GM10847 (cell line): ENCODE data around the gene NIPAL3.

Source experiments
- POLR2A ChIP-seq: IDR thresholded peaks from 2 replicates; pipeline ENCODE4 v1.6.1; 2011; ENCODE audit not compliant: insufficient read length; ENCODE audit errors: extremely low read depth

NIPAL3 gene

DNA sequence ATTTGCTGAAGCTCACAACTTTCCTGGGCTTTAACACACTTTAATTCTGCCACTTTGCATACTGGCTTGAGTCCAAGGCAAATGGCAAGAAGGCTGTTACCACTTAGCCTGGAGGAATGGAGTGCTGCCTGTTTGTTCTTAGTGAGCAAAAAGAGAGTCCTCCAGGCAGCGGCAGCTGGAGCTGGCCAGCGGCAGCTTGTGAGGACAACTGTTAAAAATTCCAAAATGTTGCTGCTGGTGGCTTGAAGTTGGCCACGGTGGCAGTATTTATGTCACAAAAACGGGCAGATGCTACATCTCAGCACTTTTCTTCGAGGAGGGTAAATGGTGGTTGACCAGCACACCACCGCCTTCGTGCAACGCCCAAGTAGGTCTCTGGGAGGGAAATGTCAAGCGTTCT lies 29.4 kb upstream of the NIPAL3 start:
- TF ChIP-seq POLR2A = no peak

DNA sequence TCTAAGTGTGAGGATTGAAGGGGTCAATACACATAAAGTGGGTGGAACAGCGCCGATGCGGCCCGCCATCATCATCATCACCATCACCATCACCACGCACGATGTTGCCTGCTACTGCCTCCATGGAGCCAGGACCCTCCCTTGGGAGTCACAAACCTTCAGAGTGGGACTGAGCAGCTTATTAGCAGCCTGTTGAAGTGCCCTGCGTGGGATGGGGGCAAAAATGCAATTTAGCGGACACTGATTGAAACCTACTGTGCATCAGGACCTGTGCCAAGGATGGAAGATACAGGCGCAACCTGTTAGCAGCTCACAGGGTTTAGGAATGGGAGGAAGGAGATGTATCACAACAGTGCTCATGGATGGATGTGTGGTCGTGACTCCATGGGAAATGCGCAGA lies 28.7 kb upstream of the NIPAL3 start:
- no peak for TF ChIP-seq POLR2A

DNA sequence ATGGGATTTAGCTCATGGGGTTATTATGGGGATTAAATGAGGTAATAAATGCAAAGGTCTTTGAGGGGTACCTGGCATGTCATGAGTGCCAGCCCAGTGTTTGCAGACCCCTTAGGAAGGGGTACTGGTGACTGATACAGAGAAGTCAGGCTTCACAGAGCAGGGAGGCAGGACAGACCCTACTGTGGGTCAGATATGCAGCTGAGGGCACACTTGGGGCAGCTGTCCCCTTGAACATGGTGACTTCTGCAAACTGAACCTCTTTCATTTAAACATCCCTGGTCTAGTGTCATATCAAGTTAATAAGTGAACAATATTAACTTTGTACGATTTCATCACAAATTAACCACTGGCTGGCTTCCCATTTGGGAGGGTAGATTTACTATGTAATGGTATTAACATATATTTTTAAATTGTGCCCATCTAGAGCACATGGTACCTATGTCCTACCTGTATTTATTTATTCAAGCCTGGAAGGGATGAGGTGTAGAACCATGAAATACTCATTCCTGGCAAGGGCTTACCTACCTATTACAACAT lies 27.9 kb upstream of the NIPAL3 start:
- no peak for TF ChIP-seq POLR2A

DNA sequence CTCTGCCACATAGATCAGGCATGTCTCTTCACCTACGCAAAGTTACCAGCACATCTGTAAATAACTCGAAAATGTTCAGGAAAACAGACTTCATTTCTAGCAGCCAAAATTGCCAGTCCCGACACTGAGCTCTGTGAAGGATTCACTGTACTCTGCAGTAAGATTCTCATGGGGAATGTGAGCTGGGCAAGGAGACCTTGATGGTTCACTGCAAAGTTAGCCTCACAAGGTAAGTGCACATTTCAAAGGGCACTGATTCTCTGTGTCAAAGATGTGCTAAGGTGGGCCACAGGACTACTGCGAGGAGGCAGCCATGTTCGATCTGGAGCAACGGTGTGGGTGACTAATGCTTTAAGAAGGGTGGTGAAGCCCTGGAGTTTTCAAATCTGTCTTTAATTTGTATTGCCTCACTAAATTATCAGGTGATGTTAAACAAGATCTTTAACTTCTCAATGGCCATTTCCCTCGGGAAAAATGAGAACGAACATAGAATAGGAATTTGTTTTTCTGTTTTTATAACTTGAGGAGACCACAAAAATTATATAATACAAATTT lies 27.2 kb upstream of the NIPAL3 start:
- TF ChIP-seq POLR2A = no peak

DNA sequence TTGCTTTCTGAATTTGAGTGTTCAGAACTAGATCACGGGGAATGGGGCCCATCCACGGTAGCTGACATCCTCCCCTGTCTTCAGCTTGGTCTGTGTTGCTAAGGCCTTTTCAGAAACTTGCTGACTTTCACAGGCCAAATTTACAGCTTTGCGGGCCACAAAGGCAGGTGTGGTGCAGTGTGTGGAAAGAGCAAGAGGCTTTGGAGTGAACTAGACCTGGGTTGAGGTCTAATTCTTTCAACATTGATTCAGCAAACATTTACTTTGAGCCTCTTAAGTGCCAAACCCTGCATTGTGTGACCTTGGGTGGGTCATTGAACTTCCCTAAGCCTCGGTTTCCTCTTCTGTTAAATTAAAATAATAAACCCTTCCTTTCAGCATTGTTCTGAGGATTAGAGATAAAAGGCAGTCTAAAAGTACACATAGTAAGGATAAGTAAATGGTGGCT lies 26.3 kb upstream of the NIPAL3 start:
- TF ChIP-seq POLR2A = no peak

DNA sequence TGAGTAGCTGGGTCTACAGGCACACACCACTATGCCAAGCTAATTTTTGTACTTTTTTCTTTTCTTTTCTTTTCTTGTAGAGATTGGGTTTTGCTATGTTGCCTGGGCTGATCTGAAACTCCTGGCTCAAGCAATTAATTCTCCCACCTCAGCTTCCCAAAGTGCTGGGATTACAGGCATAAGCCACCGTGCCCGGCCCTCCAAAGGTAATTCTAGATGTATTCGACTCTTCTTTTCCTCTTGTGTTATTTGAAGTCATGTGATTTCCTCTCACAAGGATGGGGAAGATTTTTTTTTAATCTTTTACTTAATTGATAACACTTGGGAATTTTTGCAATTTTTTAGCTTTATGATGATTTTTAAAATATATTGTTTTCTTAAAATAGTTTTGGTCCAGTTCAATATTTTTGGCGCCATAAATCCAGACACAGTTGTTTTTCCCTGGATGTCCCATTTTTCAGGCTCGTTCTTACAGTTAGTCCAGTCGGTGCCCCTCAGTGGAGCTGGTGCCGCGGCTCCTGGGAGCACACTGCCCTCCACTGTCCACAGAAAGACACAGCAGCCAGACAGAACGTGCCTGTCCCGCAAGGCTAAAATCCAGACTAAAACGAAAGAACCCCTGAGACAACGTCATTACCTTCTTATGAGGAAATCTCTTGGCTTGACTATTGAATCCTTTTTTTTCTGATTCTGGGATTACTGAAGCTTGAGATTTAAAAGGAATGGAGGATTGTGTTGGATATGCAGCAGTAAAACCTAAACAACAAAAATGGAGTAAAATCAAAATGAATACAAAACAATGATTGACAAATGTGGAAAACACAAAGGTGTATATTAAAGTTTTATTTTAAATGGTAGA lies 24.4 kb upstream of the NIPAL3 start:
- no peak for TF ChIP-seq POLR2A

DNA sequence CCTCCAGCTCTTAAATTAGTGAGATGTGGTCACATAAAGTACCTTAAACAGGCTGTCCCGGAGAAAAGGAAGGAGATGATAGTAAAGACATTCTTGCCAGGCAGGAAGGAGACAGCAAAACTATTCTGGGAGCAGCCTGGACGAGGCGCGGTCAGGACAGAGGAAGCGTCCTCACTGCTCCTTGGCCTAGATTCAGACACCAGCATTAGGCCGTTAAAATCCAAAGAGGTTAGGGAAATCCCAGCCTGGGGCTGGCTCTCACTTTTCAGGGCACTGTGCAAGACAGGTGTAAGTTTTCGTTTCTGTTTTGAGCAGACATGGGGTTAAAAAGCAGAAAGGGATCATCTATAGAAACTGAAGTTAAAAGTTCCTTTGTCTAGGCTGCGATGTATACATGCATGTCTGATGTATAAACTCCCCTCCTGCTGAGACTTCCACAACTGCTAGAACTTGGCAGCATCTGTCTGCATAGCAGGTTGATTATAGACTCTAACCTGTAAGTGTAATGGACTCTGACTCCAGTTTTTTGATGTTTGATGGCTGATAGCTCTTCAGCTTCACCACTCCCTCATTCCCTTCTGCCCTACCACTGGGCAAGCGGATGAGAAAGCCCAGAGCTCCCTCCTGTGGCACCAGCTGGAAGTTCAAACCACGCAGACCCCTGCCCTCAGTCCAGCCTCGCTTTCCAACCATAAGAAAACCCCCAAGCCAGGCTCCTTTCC lies 23.6 kb upstream of the NIPAL3 start:
- no peak for TF ChIP-seq POLR2A

DNA sequence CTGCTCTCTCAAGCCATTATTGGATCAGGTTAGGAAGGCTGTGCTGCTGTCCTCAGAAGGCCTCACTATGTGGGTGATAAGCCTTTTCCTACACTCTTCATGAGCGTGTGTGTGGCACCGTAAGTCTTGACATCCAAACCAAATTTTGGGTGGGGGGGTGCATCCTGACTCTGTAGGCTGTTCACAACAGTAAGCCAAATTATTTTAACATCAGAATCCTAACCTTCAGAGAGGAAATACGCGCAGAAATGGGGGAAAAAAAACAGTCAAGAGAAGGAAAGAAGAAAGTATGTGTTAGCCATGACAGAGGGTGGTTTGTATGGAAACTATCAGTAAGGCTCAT lies 23.0 kb upstream of the NIPAL3 start:
- no peak for TF ChIP-seq POLR2A

DNA sequence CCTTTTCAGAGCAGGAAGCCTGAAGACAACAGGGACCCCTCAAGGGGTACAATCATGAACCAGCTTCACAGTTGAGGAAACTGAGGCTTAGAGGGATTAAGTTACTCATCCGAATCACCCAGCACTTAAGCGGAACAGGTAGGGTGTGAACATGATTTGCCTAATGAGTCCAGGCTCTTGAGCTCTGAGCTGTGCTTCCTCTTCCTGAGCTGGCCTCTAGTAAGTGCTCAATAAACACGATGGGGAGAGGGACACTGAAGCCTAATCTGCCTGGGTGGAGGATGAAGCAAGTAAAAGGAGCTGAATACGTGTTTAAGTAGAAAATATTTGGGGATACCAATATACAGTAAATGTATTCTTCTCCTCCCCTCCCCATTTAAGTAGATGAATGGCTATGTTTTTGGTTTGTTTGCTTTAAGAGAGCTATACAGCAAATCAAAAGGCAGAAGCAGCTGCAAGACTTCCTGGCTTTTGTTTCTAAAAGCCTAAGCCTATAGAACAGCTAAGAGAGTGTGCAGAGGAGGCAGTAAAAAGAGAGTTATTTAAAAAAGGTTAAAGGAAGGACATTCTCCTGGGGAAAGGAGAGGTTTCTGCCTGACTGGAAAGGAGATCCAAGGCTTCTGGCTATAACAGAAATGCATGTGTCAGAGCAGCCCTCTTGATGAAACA lies 22.5 kb upstream of the NIPAL3 start:
- TF ChIP-seq POLR2A = no peak

DNA sequence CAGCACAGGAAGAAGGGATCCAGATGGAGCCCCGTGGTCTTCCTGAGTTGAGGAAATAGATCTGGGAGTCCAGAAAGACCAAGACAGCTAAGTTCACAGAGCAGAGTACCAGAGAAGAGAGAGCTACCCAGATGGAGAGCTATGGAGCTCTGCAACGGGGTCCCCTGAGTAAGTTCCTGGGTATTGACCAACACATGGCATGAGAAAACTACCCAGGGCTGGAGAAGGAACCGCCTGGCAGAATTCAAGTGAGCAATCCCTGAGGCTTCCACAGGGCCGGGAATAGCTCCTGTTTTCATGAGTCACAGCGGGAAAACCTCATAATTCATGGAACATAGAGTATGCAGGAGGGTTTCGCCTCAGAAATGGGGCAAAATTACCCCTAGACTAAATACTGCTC lies 21.7 kb upstream of the NIPAL3 start:
- no peak for TF ChIP-seq POLR2A

DNA sequence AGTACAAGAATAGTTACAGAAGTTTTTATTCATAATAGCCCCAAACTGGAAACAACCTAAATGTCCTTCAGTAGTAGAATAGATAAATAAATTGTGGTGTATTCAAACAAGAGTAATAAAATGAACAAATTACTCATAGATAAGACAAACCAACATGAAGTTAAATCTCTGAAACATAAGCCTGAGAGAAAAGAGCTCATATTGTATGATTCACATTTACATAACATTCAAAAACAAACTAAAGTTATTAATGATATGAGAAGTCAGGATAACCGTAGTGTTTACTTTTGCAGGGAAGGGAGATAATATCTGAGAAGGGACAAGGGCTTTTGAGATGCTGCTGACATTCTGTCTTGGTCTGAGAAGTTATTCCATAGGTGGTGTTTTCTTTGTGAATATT lies 15.5 kb upstream of the NIPAL3 start:
- TF ChIP-seq POLR2A = no peak

DNA sequence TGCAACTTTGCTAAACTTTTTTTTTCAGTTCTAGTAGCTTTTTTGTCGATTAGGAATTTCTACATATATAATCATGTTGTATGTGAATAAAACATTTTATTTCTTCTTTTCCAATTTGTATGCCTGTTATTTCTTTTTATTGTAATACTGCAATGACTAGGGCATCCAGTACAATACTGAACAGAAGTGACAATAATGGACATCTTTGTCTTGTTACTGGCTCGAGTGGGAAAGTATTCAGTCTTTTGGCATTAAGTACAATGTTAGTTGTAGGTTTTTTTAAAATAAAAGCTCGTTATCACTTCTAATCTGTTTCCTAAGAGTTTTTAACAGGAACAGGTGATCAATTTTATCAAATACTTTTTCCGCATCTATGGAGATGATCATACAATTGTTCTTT lies 11.8 kb upstream of the NIPAL3 start:
- TF ChIP-seq POLR2A = no peak

DNA sequence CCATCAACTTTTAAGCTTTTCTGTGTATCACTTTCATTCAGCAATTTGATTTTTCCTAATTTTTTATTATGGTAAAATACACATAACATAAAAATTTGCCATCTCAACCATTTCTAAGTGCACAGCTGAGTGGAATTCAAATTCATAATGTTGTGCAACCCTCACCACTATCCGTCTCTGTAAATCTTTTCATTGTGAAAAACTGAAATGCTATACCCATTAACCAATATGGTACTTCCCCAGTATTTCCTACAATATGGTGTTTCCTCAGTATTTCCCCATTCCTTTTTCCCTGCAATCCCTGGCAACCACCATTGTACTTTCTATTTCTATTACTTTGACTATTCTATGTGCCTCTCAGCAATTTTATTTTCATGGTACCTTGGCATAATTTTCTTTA lies 8.8 kb upstream of the NIPAL3 start:
- TF ChIP-seq POLR2A = no peak

DNA sequence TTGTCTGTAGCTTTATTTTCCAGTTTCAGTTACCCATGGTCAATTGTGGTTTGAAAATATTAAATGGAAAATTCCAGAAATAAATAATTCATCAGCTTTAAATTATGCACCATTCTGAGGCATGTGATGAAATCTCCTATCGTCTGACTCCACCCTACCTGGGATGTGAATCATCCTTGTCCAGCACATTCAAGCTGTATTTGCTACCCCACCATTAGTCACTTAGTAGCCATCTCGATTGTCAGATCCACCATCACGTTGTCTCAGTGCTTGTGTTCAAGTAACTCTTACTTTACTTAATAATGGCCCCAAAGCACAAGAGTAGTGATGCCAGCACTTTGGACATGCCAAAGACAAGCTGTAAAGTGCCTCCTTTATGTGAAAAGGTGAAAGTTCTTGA lies 6.1 kb upstream of the NIPAL3 start:
- TF ChIP-seq POLR2A = no peak

DNA sequence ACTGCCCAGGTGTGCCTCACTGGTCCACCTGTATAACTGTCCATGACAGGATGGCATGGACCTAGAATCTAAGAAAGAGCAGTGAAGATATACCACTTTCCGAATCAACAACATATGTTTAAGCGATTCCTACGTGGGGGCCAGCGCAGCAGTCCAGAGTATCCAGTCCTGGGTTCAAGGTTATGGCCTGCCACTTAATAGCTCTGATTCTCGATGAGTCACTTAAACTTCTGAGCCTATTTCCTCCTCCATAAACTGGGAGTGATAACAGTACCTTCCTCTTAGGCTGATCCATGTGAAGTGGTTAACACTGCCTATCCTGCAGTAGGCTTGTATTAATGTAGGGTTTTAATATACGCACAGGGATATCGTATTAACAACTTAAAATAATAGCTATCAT lies 4.9 kb upstream of the NIPAL3 start:
- TF ChIP-seq POLR2A = no peak
